Smooth muscle cell (in vitro differentiated cells): ENCODE data around the gene TMED8. TPM values are rescaled to one million over a fixed set of nuclear protein-coding genes. Genes with fewer than 3 reads are reported as not detected.

ENCODE experiments used
- DNase-seq: peaks from one replicate; lab custom pipeline; 2025; ENCODE audit not compliant: unreplicated experiment; lab: John Stamatoyannopoulos, UW
- H2AFZ ChIP-seq: fragments of 200-600 bp; sonication (generic); 2 replicates; pipeline ENCODE4 v1.6.0; 2016; ENCODE audit warnings: antibody characterized with exemption, low read depth, mild to moderate bottlenecking
- H3F3A ChIP-seq: fragments of 200-600 bp; sonication (generic); 2 replicates; pipeline ENCODE4 v1.6.0; 2017; ENCODE audit warnings: antibody characterized with exemption, low read depth
- H3K27ac ChIP-seq: fragments of 200-600 bp; sonication (generic); 2 replicates; pipeline ENCODE4 v1.5.1; 2016; ENCODE audit warnings: low read depth, mild to moderate bottlenecking
- H3K27me3 ChIP-seq: fragments of 200-600 bp; sonication (generic); 2 replicates; pipeline ENCODE4 v1.6.1; 2016; ENCODE audit warnings: low read depth, mild to moderate bottlenecking
- H3K36me3 ChIP-seq: fragments of 200-600 bp; sonication (generic); 2 replicates; pipeline ENCODE4 v1.5.1; 2016; ENCODE audit warnings: low read depth
- H3K4me1 ChIP-seq: fragments of 200-600 bp; sonication (generic); 2 replicates; pipeline ENCODE4 v1.5.1; 2016; ENCODE audit warnings: low read depth
- H3K4me2 ChIP-seq: fragments of 200-600 bp; sonication (generic); 2 replicates; pipeline ENCODE4 v1.6.0; 2016; ENCODE audit warnings: mild to moderate bottlenecking
- H3K4me3 ChIP-seq: fragments of 200-600 bp; sonication (generic); 2 replicates; pipeline ENCODE4 v1.5.1; 2016; ENCODE audit warnings: mild to moderate bottlenecking
- H3K79me2 ChIP-seq: fragments of 200-600 bp; sonication (generic); 2 replicates; pipeline ENCODE4 v1.6.0; 2016; ENCODE audit warnings: low read depth, mild to moderate bottlenecking
- H3K9ac ChIP-seq: fragments of 200-600 bp; sonication (generic); 2 replicates; pipeline ENCODE4 v1.6.0; 2016; ENCODE audit warnings: low read depth
- H3K9me3 ChIP-seq: fragments of 200-600 bp; sonication (generic); replicated peaks from 2 replicates; pipeline ENCODE4 v1.5.1; 2016; ENCODE audit warnings: low read depth
- H4K20me1 ChIP-seq: fragments of 200-600 bp; sonication (generic); 2 replicates; pipeline ENCODE4 v1.6.0; 2016; ENCODE audit warnings: low read depth
- WGBS: methylation state at CpG from one replicate; pipeline ENCODE4 v1.1.7; 2016; ENCODE audit warnings: low lambda C conversion rate; 5-methylcytosine and 5-hydroxymethylcytosine counted together
- polyA plus RNA-seq: library from polyadenylated mRNA; unstranded; fragments of >200 nt; fragmentation: Nextera tagmentation; extraction: Ambion mirVana; gene quantifications from 2 replicates; pipeline ENCODE4 v1.2.1, GENCODE V29; 2016
- total RNA-seq: library from RNA; depleted of rRNA; stranded (reverse); fragments of >200 nt; gene quantifications from 2 replicates; pipeline ENCODE4 v1.2.3, GENCODE V29; 2014
- TF ChIP-seq, protein P1 (sequence below): fragments of 200-600 bp; sonication (generic); IDR thresholded peaks from 2 replicates; pipeline ENCODE4 v1.5.1; 2017; ENCODE audit warnings: borderline replicate concordance, mild to moderate bottlenecking, antibody characterized with exemption; ENCODE audit not compliant: insufficient read depth, poor library complexity, severe bottlenecking

The TMED8 gene
- total and polyA plus RNA-seq, 2 experiments from 2014 or later = 4.5 to 12.2 TPM

DNA sequence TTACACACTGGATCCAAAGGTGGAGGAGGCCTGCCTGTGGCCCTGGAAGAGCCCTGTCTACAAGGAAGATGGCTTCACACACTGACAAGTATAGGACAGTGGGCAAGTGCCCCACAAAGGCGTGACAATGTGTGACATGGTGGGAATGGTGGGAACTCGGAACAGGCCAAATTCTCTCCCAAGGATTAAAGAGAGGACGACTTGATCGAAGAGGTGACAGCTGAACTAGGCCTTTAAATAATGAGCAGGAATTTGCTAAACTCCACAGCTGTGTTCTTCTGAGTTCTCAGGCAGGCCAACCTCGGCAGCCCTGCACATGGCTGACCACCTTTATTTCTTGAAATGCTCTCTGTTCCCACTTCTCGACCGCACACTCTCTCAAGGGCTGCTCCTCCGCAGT is 80.0 kb downstream of the TMED8 start:
- Histone ChIP-seq H3K9ac (no peak overlapping the region), H3K79me2 (no peaks in the 10 kb centered on the region), H3K4me3 (no peak overlapping the region), H3K27me3 (no peaks in the 10 kb centered on the region), H3K4me1 (no peaks in the 10 kb centered on the region), H2AFZ (no peak overlapping the region), H3K27ac (no peak overlapping the region), H4K20me1 (no peaks in the 10 kb centered on the region), H3F3A (no peaks in the 10 kb centered on the region), H3K4me2 (no peak overlapping the region), H3K36me3 (peaks cover 4% of the 10 kb centered on the region), H3K9me3 (no peaks in the 10 kb centered on the region)
- 96% methylated on average over 8 of the region's 8 CpGs for WGBS
- no peak for DNase-seq
- TF ChIP-seq, protein P1, sequence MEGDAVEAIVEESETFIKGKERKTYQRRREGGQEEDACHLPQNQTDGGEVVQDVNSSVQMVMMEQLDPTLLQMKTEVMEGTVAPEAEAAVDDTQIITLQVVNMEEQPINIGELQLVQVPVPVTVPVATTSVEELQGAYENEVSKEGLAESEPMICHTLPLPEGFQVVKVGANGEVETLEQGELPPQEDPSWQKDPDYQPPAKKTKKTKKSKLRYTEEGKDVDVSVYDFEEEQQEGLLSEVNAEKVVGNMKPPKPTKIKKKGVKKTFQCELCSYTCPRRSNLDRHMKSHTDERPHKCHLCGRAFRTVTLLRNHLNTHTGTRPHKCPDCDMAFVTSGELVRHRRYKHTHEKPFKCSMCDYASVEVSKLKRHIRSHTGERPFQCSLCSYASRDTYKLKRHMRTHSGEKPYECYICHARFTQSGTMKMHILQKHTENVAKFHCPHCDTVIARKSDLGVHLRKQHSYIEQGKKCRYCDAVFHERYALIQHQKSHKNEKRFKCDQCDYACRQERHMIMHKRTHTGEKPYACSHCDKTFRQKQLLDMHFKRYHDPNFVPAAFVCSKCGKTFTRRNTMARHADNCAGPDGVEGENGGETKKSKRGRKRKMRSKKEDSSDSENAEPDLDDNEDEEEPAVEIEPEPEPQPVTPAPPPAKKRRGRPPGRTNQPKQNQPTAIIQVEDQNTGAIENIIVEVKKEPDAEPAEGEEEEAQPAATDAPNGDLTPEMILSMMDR = no peak

DNA sequence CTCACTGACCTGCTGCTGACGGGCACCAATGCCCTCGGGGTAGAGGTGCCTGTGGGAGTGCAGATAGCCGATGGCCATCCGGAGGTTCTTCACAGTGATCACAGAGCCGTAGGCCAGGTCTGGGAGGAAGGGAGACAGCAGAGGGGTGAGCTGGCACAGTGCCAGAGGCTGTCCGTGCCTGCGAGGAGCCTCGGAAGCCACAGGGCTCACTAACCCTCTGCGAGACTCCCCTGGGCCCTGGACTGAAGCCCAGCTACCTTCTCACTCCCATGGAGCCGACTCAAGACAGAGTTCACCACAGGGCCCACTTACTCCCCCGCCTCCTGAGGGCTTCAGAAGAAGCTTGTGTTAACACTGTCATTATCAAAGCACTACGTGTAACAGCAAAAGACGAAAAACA is 80.7 kb downstream of the TMED8 start:
- H3K36me3 ChIP-seq = peaks cover 4% of the 10 kb centered on the region
- H4K20me1 ChIP-seq = no peaks in the 10 kb centered on the region
- H3F3A ChIP-seq = no peaks in the 10 kb centered on the region
- no peak overlapping the region for H3K4me2 ChIP-seq
- H3K4me1 ChIP-seq = no peaks in the 10 kb centered on the region
- no peaks in the 10 kb centered on the region for H3K9me3 ChIP-seq
- no peaks in the 10 kb centered on the region for H3K79me2 ChIP-seq
- TF ChIP-seq, protein P1 = no peak
- 94% methylated on average over 13 of the region's 13 CpGs for WGBS
- no peak for DNase-seq
- no peak overlapping the region for H3K27ac ChIP-seq
- no peak overlapping the region for H2AFZ ChIP-seq
- H3K4me3 ChIP-seq = no peak overlapping the region
- H3K27me3 ChIP-seq = no peaks in the 10 kb centered on the region
- H3K9ac ChIP-seq = no peak overlapping the region

DNA sequence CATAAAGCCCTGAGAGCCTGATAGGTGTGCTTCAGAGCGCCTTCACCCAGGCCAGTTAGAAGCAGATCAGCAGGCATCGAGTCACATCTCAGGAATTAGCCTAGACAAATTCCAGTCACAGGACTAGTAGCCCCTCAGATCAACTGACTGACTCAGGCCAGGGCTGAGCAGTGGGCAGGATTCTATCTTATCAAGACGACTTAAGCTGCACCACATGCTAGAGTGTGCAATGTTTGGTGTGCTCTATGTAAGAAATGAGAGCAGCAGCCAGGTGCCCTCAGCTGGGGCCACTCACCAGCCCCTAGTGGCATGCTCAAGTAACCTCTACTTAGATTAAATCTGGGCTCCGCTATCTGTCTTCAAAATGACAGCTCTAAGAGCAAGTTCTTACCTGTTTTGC is 86.2 kb downstream of the TMED8 start:
- Histone ChIP-seq H3K27me3 (no peaks in the 10 kb centered on the region), H3K4me3 (no peak overlapping the region), H3K79me2 (no peaks in the 10 kb centered on the region), H3K9ac (no peak overlapping the region), H3K4me2 (no peak overlapping the region), H3K27ac (no peak overlapping the region), H3K9me3 (no peaks in the 10 kb centered on the region), H2AFZ (no peak overlapping the region), H3F3A (no peaks in the 10 kb centered on the region), H3K36me3 (peaks cover 14% of the 10 kb centered on the region), H4K20me1 (no peaks in the 10 kb centered on the region), H3K4me1 (no peaks in the 10 kb centered on the region)
- no peak for DNase-seq
- WGBS = 64% methylated on average over 4 of the region's 4 CpGs
- TF ChIP-seq, protein P1 = peak; percentile 9

DNA sequence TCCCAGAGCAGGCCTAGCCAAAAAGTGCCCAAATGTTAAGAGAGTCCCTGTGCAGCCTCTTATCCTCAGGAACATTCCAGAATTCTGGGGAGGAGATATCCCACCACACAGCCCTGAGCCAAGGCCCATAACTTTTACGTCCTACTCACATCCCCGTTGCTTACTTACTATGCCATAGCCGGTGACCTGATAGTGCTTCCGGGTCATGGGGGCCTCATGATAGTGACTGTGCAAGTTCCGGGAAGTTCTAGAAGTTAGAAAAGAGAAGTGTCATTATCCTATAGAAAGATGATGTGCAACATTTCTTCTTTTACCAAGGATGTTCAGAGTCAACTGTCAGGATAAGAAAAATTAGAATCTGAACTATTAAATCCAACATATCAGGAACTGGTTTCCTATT is 90.3 kb downstream of the TMED8 start:
- Histone ChIP-seq H3K9ac (no peak overlapping the region), H3K4me3 (no peak overlapping the region), H3K27ac (no peak overlapping the region), H3K4me1 (no peaks in the 10 kb centered on the region), H2AFZ (no peak overlapping the region), H3F3A (no peaks in the 10 kb centered on the region), H3K9me3 (no peaks in the 10 kb centered on the region), H4K20me1 (no peaks in the 10 kb centered on the region), H3K27me3 (no peaks in the 10 kb centered on the region), H3K36me3 (peaks cover 10% of the 10 kb centered on the region), H3K79me2 (no peaks in the 10 kb centered on the region), H3K4me2 (no peak overlapping the region)
- TF ChIP-seq, protein P1 = no peak
- no peak for DNase-seq
- WGBS = 97% methylated on average over 5 of the region's 5 CpGs
